SK-N-SH treated with all-trans-retinoic acid at 6 μM for 48 hours (cell line): ENCODE measurements around the gene PHF13.

Source experiments
- ATAC-seq: fragments of 200-7000 bp; cut with Tn5 transposase; 3 replicates; pipeline ENCODE4 v1.9.1; 2020; ENCODE audit warnings: mild to moderate bottlenecking, moderate library complexity
- CREB5 ChIP-seq: fragments of 250-450 bp; sonication (Bioruptor Pico); IDR thresholded peaks from 2 replicates; pipeline ENCODE4 v1.5.1; 2020; ENCODE audit warnings: low read depth, mild to moderate bottlenecking, moderate library complexity
- CSRNP3 ChIP-seq: fragments of 250-450 bp; sonication (Bioruptor Pico); IDR thresholded peaks from 2 replicates; pipeline ENCODE4 v1.5.1; 2021; ENCODE audit warnings: mild to moderate bottlenecking, moderate library complexity
- OSR1 ChIP-seq: fragments of 250-450 bp; sonication (Bioruptor Pico); IDR thresholded peaks from 2 replicates; pipeline ENCODE4 v1.8.0; 2022; ENCODE audit warnings: moderate library complexity, mild to moderate bottlenecking, inconsistent platforms
- PATZ1 ChIP-seq: fragments of 250-450 bp; sonication (Bioruptor Pico); IDR thresholded peaks from 2 replicates; pipeline ENCODE4 v1.8.0; 2020; ENCODE audit warnings: mild to moderate bottlenecking, moderate library complexity, borderline replicate concordance
- POU6F1 ChIP-seq: fragments of 250-450 bp; sonication (Bioruptor Pico); IDR thresholded peaks from 2 replicates; pipeline ENCODE4 v1.8.0; 2021; ENCODE audit warnings: low read depth, mild to moderate bottlenecking, moderate library complexity, borderline replicate concordance
- RARB ChIP-seq: fragments of 250-450 bp; sonication (Bioruptor Pico); IDR thresholded peaks from 2 replicates; pipeline ENCODE4 v1.8.0; 2021; ENCODE audit warnings: mild to moderate bottlenecking, moderate library complexity
- SNAI2 ChIP-seq: fragments of 250-450 bp; sonication (Bioruptor Pico); IDR thresholded peaks from 2 replicates; pipeline ENCODE4 v1.5.0; 2020; ENCODE audit warnings: mild to moderate bottlenecking, moderate library complexity
- TCF4 ChIP-seq: fragments of 250-450 bp; sonication (Bioruptor Pico); IDR thresholded peaks from 2 replicates; pipeline ENCODE4 v1.8.0; 2021; ENCODE audit warnings: mild to moderate bottlenecking, moderate library complexity, borderline replicate concordance
- TOX ChIP-seq: fragments of 250-450 bp; sonication (Bioruptor Pico); IDR thresholded peaks from 2 replicates; pipeline ENCODE4 v1.8.0; 2021; ENCODE audit warnings: mild to moderate bottlenecking, moderate library complexity, borderline replicate concordance
- TSHZ2 ChIP-seq: fragments of 250-450 bp; sonication (Bioruptor Pico); IDR thresholded peaks from 2 replicates; pipeline ENCODE4 v1.5.0; 2020; ENCODE audit warnings: mild to moderate bottlenecking, moderate library complexity
- ZFP3 ChIP-seq: fragments of 250-450 bp; sonication (Bioruptor Pico); IDR thresholded peaks from 2 replicates; pipeline ENCODE4 v1.5.0; 2020; ENCODE audit warnings: mild to moderate bottlenecking, moderate library complexity
- ZNF565 ChIP-seq: fragments of 450-650 bp; formaldehyde crosslinking; conservative IDR thresholded peaks from 2 replicates; pipeline ENCODE4 v1.5.0; 2020; ENCODE audit warnings: low read depth, mild to moderate bottlenecking, moderate library complexity
- ZNF8 ChIP-seq: fragments of 450-650 bp; formaldehyde crosslinking; IDR thresholded peaks from 2 replicates; pipeline ENCODE4 v1.5.0; 2020; ENCODE audit warnings: mild to moderate bottlenecking, moderate library complexity

The PHF13 gene

GRCh38 chr1:6570987-6571386 lies 42.5 kb upstream of the PHF13 start:
- TF ChIP-seq POU6F1 (CRISPR knock-in tag) (no peak), OSR1 (CRISPR knock-in tag) (no peak), TSHZ2 (CRISPR knock-in tag) (no peak), PATZ1 (CRISPR knock-in tag) (no peak), SNAI2 (no peak), CREB5 (no peak), ZNF565 (no peak), TOX (no peak)
- ATAC-seq: no peak

- TF ChIP-seq RARB (CRISPR knock-in tag) (no peak), ZNF8 (CRISPR knock-in tag) (no peak), PATZ1 (CRISPR knock-in tag) (no peak), CREB5 (no peak), POU6F1 (CRISPR knock-in tag) (no peak), CSRNP3 (no peak), ZNF565 (no peak), ZFP3 (CRISPR knock-in tag) (no peak), TSHZ2 (CRISPR knock-in tag) (no peak), TCF4 (CRISPR knock-in tag) (no peak)
- no peak for ATAC-seq
Measured at GRCh38 chr1:6572653-6573383, 40.7 kb upstream of the PHF13 start.
